A549 (cell line): ENCODE measurements around the gene IKZF4. TPM values are rescaled to one million over a fixed set of nuclear protein-coding genes. Genes with fewer than 3 reads are reported as not detected.

Experiments
- ATAC-seq, 2 experiments: fragments of 200-7000 bp in 1 of 2; fragments of >200 bp in 1 of 2; cut with Nextera tagmentation in 1 of 2; cut with Tn5 transposase in 1 of 2; 3 replicates each; pipeline versions ENCODE4 v1.8.0 to v1.9.1; 2018 to 2020; ENCODE audit warnings: mild to moderate bottlenecking in 1 of 2, moderate library complexity in 1 of 2
- CTCF ChIA-PET: fragments of 300-600 bp; sonication (Branson Sonifier 250); formaldehyde crosslinking; extraction: SDS; loops from one replicate; lab custom pipeline; 2021; ENCODE audit warnings: antibody characterized with exemption, inconsistent platforms; lab: Yijun Ruan, JAX
- POLR2A ChIA-PET: fragments of 350-600 bp; formaldehyde crosslinking; extraction: SDS; loops from one replicate; lab custom pipeline; 2021; ENCODE audit warnings: antibody characterized with exemption, inconsistent platforms; lab: Yijun Ruan, JAX
- DNase-seq, 2 experiments: peaks; one replicate each; pipeline versions ENCODE4 v3.0.0 to v3.0.0-alpha.2; 2011 to 2016; ENCODE audit warnings: low read depth in 1 of 2, low spot score in 1 of 2
- FAIRE-seq: peaks from 2 replicates; lab custom pipeline; 2011; peaks lifted over from hg19 to GRCh38; lab: Jason Lieb, UNC
- H3K27ac ChIP-seq, 2 experiments: fragments of >200 bp; sonication (Bioruptor Twin); formaldehyde crosslinking; 3 replicates each; pipeline ENCODE4 v1.5.1; 2016 to 2017
- H3K4me1 ChIP-seq: fragments of >200 bp; sonication (Bioruptor Twin); formaldehyde crosslinking; 3 replicates; pipeline ENCODE4 v1.6.1; 2016
- H3K4me2 ChIP-seq: fragments of >200 bp; sonication (Bioruptor Twin); formaldehyde crosslinking; 3 replicates; pipeline ENCODE4 v1.6.1; 2016
- H3K4me3 ChIP-seq: fragments of >200 bp; sonication (Bioruptor Twin); formaldehyde crosslinking; 3 replicates; pipeline ENCODE4 v1.5.1; 2016
- H3K9me3 ChIP-seq: fragments of >200 bp; sonication (Bioruptor Twin); formaldehyde crosslinking; 3 replicates; pipeline ENCODE4 v1.6.1; 2016
- ATOH8 ChIP-seq: fragments of 250-450 bp; sonication (Bioruptor Pico); IDR thresholded peaks from 2 replicates; pipeline ENCODE4 v1.5.0; 2020; ENCODE audit warnings: low read depth, mild to moderate bottlenecking, moderate library complexity
- BHLHE40 ChIP-seq: IDR thresholded peaks from 2 replicates; pipeline ENCODE4 v1.6.1; 2012; ENCODE audit warnings: low read depth, low read length, inconsistent platforms
- CBX2 ChIP-seq: fragments of 200-600 bp; sonication (generic); IDR thresholded peaks from 2 replicates; pipeline ENCODE4 v1.6.1; 2016; ENCODE audit warnings: low read depth, mild to moderate bottlenecking, borderline replicate concordance
- CEBPB ChIP-seq, 2 experiments: fragments of >200 bp in 1 of 2; sonication (Bioruptor Twin) in 1 of 2; formaldehyde crosslinking in 1 of 2; IDR thresholded peaks; 2 replicates each; pipeline ENCODE4 v1.6.1; 2012 to 2016
- CHD4 ChIP-seq: fragments of 200-600 bp; sonication (generic); IDR thresholded peaks from 2 replicates; pipeline ENCODE4 v1.6.1; 2016; ENCODE audit warnings: antibody characterized with exemption, mild to moderate bottlenecking, borderline replicate concordance
- EHF ChIP-seq: fragments of 250-450 bp; sonication (Bioruptor Pico); IDR thresholded peaks from 2 replicates; pipeline ENCODE4 v1.5.0; 2020; ENCODE audit warnings: mild to moderate bottlenecking
- EHMT2 ChIP-seq: fragments of 200-600 bp; sonication (generic); IDR thresholded peaks from 2 replicates; pipeline ENCODE4 v1.6.1; 2016; ENCODE audit warnings: antibody characterized with exemption, low read depth, mild to moderate bottlenecking, moderate library complexity
- EP300 ChIP-seq, 2 experiments: fragments of >200 bp; sonication (Bioruptor Twin); formaldehyde crosslinking; IDR thresholded peaks; 2 replicates in 1 of 2; 3 replicates in 1 of 2; pipeline ENCODE4 v1.6.1; 2016 to 2017
- ESRRA ChIP-seq: fragments of 150-350 bp; IDR thresholded peaks from 2 replicates; pipeline ENCODE4 v1.6.1; 2014; ENCODE audit warnings: mild to moderate bottlenecking, low read length, borderline replicate concordance
- FOSB ChIP-seq: fragments of 250-450 bp; sonication (Bioruptor Pico); IDR thresholded peaks from 2 replicates; pipeline ENCODE4 v1.5.0; 2020; ENCODE audit warnings: mild to moderate bottlenecking, moderate library complexity
- FOSL2 ChIP-seq, 2 experiments: fragments of 450-650 bp in 1 of 2; fragments of >200 bp in 1 of 2; sonication (Bioruptor Twin) in 1 of 2; formaldehyde crosslinking; IDR thresholded peaks; 2 replicates each; pipeline versions ENCODE4 v1.5.0 to v1.6.1; 2016 to 2020; ENCODE audit warnings: mild to moderate bottlenecking in 1 of 2, moderate library complexity in 1 of 2
- FOXS1 ChIP-seq: fragments of 250-450 bp; sonication (Bioruptor Pico); IDR thresholded peaks from 2 replicates; pipeline ENCODE4 v1.5.0; 2020; ENCODE audit warnings: mild to moderate bottlenecking, moderate library complexity
- HDAC2 ChIP-seq: fragments of 200-600 bp; sonication (generic); IDR thresholded peaks from 2 replicates; pipeline ENCODE4 v1.6.1; 2016
- HMGXB4 ChIP-seq: fragments of 250-450 bp; sonication (Bioruptor Pico); IDR thresholded peaks from 2 replicates; pipeline ENCODE4 v1.5.0; 2021; ENCODE audit warnings: mild to moderate bottlenecking, moderate library complexity, borderline replicate concordance
- HOXA7 ChIP-seq: fragments of 250-450 bp; sonication (Bioruptor Pico); IDR thresholded peaks from 2 replicates; pipeline ENCODE4 v1.5.0; 2020; ENCODE audit warnings: mild to moderate bottlenecking, moderate library complexity
- JUNB ChIP-seq: fragments of >200 bp; sonication (Bioruptor Twin); formaldehyde crosslinking; IDR thresholded peaks from 2 replicates; pipeline ENCODE4 v1.6.1; 2016
- KDM1A ChIP-seq: fragments of 200-600 bp; sonication (generic); IDR thresholded peaks from 2 replicates; pipeline ENCODE4 v1.6.1; 2016; ENCODE audit warnings: low read depth, mild to moderate bottlenecking
- MAZ ChIP-seq: fragments of 150-350 bp; IDR thresholded peaks from 2 replicates; pipeline ENCODE4 v1.6.1; 2014; ENCODE audit warnings: antibody characterized with exemption, low read depth, low read length, borderline replicate concordance
- PBX3 ChIP-seq: IDR thresholded peaks from 2 replicates; pipeline ENCODE4 v1.6.1; 2012
- PHF8 ChIP-seq: fragments of 200-600 bp; sonication (generic); IDR thresholded peaks from 2 replicates; pipeline ENCODE4 v1.6.1; 2016; ENCODE audit warnings: low read depth, mild to moderate bottlenecking, antibody characterized with exemption, moderate library complexity, borderline replicate concordance
- POLR2A ChIP-seq: IDR thresholded peaks from 2 replicates; pipeline ENCODE4 v1.6.1; 2012; ENCODE audit warnings: mild to moderate bottlenecking, low read length
- POLR2AphosphoS2 ChIP-seq: conservative IDR thresholded peaks from 2 replicates; pipeline ENCODE4 v1.6.1; 2012; ENCODE audit warnings: low read length, improper control_type of control experiment, inconsistent platforms
- RARB ChIP-seq: fragments of 250-450 bp; sonication (Bioruptor Pico); IDR thresholded peaks from 2 replicates; pipeline ENCODE4 v1.8.0; 2021; ENCODE audit warnings: mild to moderate bottlenecking, moderate library complexity
- RCOR1 ChIP-seq: fragments of 150-350 bp; IDR thresholded peaks from 2 replicates; pipeline ENCODE4 v1.6.1; 2014; ENCODE audit warnings: antibody characterized with exemption, low read length, low read depth
- REST ChIP-seq: fragments of 200-600 bp; sonication (generic); IDR thresholded peaks from 2 replicates; pipeline ENCODE4 v1.6.1; 2016; ENCODE audit warnings: antibody characterized with exemption, mild to moderate bottlenecking, moderate library complexity
- RFX5 ChIP-seq: fragments of 450-650 bp; IDR thresholded peaks from 2 replicates; pipeline ENCODE4 v1.7.1; 2014; ENCODE audit warnings: antibody characterized with exemption, mild to moderate bottlenecking, moderate library complexity
- SMC3 ChIP-seq: fragments of >200 bp; sonication (Bioruptor Twin); formaldehyde crosslinking; IDR thresholded peaks from 3 replicates; pipeline ENCODE4 v1.6.1; 2018; ENCODE audit warnings: inconsistent platforms
- TFCP2L1 ChIP-seq: fragments of 250-450 bp; sonication (Bioruptor Pico); IDR thresholded peaks from 2 replicates; pipeline ENCODE4 v1.5.0; 2021; ENCODE audit warnings: mild to moderate bottlenecking
- TP53 ChIP-seq: fragments of 250-450 bp; sonication (Bioruptor Pico); IDR thresholded peaks from 2 replicates; pipeline ENCODE4 v1.5.0; 2021; ENCODE audit warnings: mild to moderate bottlenecking, moderate library complexity
- USF2 ChIP-seq: fragments of 450-650 bp; IDR thresholded peaks from 2 replicates; pipeline ENCODE4 v1.6.1; 2014; ENCODE audit warnings: antibody characterized with exemption
- ZC3H11A ChIP-seq: fragments of 450-650 bp; IDR thresholded peaks from 2 replicates; pipeline ENCODE4 v1.6.1; 2014; ENCODE audit warnings: antibody characterized with exemption, mild to moderate bottlenecking
- ZNF302 ChIP-seq: fragments of 250-450 bp; sonication (Bioruptor Pico); IDR thresholded peaks from 2 replicates; pipeline ENCODE4 v1.9.0; 2021; ENCODE audit warnings: inconsistent platforms, mild to moderate bottlenecking, moderate library complexity
- ZSCAN20 ChIP-seq: fragments of 250-450 bp; sonication (Bioruptor Pico); IDR thresholded peaks from 2 replicates; pipeline ENCODE4 v1.8.0; 2022; ENCODE audit warnings: mild to moderate bottlenecking, moderate library complexity
- WGBS: methylation state at CpG from one replicate; pipeline ENCODE4 v1.1.6; 2017; ENCODE audit errors: missing lambda C conversion rate; 5-methylcytosine and 5-hydroxymethylcytosine counted together
- polyA plus RNA-seq, 4 experiments: library from polyadenylated mRNA; depleted of rRNA in 3 of 4; stranded (reverse); fragments of >200 nt; fragmentation: RNase III in 1 of 4; extraction: RNeasy Plus Mini Kit Qiagen cat#74134 plus additional on column Dnase treatment in 1 of 4; gene quantifications; 2 replicates in 3 of 4; 3 replicates in 1 of 4; pipeline ENCODE4 v1.2.3, GENCODE V29; 2011 to 2017

IKZF4 gene
- polyA plus RNA-seq, 2 of the 4 experiments (the other 2 are of a cell fraction): 2.0 TPM

- 2% methylated on average over 28 of the region's 50 CpGs for WGBS
- Histone ChIP-seq H3K4me3 (peak overlapping the region; percentile 73), H3K9me3 (no peaks in the 10 kb centered on the region), H3K27ac (peak overlapping the region; percentile 87 to 96), H3K4me1 (peaks cover 30% of the 10 kb centered on the region), H3K4me2 (peak overlapping the region; percentile 94)
- ChIA-PET CTCF (interaction anchor here (0.5 to 2.3 kb wide), 29 partner anchors 9 to 1849 kb away, joined by 3 to 20 read pairs (median 5); partner anchors contain the start of genes PA2G4 and ZC3H10), POLR2A (interaction anchor here (0.6 to 2.7 kb wide), 5 partner anchors 23 to 38 kb away, joined by 3 to 33 read pairs (median 7); partner anchors contain the start of genes PA2G4, RPL41 and ZC3H10)
- peak; percentile 89 to 92 for ATAC-seq
- FAIRE-seq: no peak
- peak; percentile 92 to 95 for DNase-seq
- TF ChIP-seq RCOR1 (no peak), ZSCAN20 (CRISPR knock-in tag) (no peak), PBX3 (no peak), EHF (no peak), EP300 (IDR thresholded peaks at IDR 0.05) (no peak), ATOH8 (CRISPR knock-in tag) (no peak), CHD4 (no peak), ZC3H11A (no peak), POLR2A (peak; percentile 75), PHF8 (peak; percentile 68), TFCP2L1 (0 out of 2 replicates have a peak, but pooled peaks have one; percentile 35), HOXA7 (CRISPR knock-in tag) (no peak), USF2 (no peak), RARB (CRISPR knock-in tag) (no peak), MAZ (no peak), RFX5 (no peak), CBX2 (no peak), ZNF302 (CRISPR knock-in tag) (no peak), FOXS1 (CRISPR knock-in tag) (no peak), JUNB (no peak), EHMT2 (no peak), CEBPB (IDR thresholded peaks at IDR 0.05) (no peak), HDAC2 (no peak), FOSB (CRISPR knock-in tag) (no peak), REST (no peak), HMGXB4 (CRISPR knock-in tag) (peak; percentile 83; the same call in 1 of the 2 replicates), SMC3 (peak; percentile 70), FOSL2 (IDR thresholded peaks at IDR 0.05) (no peak), FOSL2 (CRISPR knock-in tag; IDR thresholded peaks at IDR 0.05) (no peak), TP53 (CRISPR knock-in tag) (0 out of 2 replicates have a peak, but pooled peaks have one; percentile 57), POLR2AphosphoS2 (no peak), KDM1A (no peak), BHLHE40 (no peak), ESRRA (no peak)
Observed at GRCh38 chr12:56078931-56079722, 58.3 kb downstream of the IKZF4 start.
